ENCODE results near the gene MCC.

DNA sequence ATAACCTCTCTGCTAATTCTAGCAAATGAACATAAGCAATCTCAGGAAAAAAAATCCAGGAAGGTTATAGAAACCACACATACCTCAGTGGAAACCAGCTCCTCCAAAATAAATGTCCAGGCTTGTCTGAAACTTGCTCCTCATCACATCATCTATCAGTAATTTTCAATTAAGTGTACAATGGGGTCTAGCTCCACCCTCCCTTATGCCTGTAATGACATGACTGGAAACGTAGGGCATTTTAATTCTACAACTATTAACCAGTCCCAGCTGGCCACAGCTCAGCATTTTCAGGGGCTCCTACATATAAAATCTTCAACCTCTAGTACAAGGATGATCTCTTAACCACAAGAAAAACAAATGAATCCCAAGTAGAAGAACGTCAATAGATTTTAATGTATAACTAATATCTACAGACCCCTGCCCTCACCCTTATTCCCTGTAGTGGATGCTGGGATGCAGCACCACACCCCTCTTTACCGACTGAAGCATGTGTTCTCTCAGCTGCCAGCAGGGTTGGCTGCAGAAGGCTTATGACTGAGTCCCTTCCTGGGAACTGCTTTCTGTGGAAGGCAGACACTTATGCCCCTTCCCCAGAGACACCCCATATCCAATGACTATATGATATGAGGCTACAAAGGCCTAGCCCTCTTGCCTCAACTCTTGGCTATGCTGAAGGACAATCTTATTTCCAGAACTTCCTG lies 60.2 kb downstream of the MCC start:
- TF ChIP-seq FOXP2 (optimal IDR thresholded peaks at IDR 0.05; ENCODE audit: borderline replicate concordance, extremely low read depth, extremely low read length, insufficient read depth) (no peak), TAF1 (IDR thresholded peaks at IDR 0.05; ENCODE audit: borderline replicate concordance, insufficient read depth, low read length) (no peak), REST (IDR thresholded peaks at IDR 0.05; ENCODE audit: insufficient read depth in 1 of 2, low read depth in 2 of 2, low read length in 2 of 2) (no peak), POLR2AphosphoS5 (IDR thresholded peaks at IDR 0.05; ENCODE audit: low read depth, low read length) (no peak)
